HG03066 (cell line): ENCODE measurements around the gene CD72.
A peak's percentile ranks its signal among the peaks of the same experiment; 100 is the strongest.
"Not testable (repeated sequence)": the region's sequence is repeated elsewhere in the genome, so short reads cannot be mapped to it uniquely, and the experiment has no call there.

ENCODE experiments used
- ATAC-seq: cut with Tn5 transposase; IDR thresholded peaks from one replicate; pipeline ENCODE4 v1.9.1; 2021; ENCODE audit warnings: low read depth; ENCODE audit not compliant: unreplicated experiment

Gene CD72

GRCh38 chr9:35618854-35619799, 914 bp upstream of the CD72 start:
- ATAC-seq = peak; percentile 41

- no peak for ATAC-seq
Observed at GRCh38 chr9:35617548-35617947, 665 bp downstream of the CD72 start.

GRCh38 chr9:35616681-35617459, 1.3 kb downstream of the CD72 start:
- ATAC-seq = peak; percentile 44

- no peak for ATAC-seq
Observed at GRCh38 chr9:35615981-35616680, 2.1 kb downstream of the CD72 start.

- ATAC-seq = no peak
Observed at GRCh38 chr9:35612843-35613242, 5.4 kb downstream of the CD72 start.

GRCh38 chr9:35612066-35612465, 6.1 kb downstream of the CD72 start:
- ATAC-seq = not testable (repeated sequence)

- ATAC-seq = no peak
Observed at GRCh38 chr9:35611230-35611797, 6.9 kb downstream of the CD72 start.

- ATAC-seq = no peak
Observed at GRCh38 chr9:35609820-35610163, 8.4 kb downstream of the CD72 start.

GRCh38 chr9:35609001-35609819, 9.0 kb downstream of the CD72 start:
- no peak for ATAC-seq

- ATAC-seq = no peak
Observed at GRCh38 chr9:35608221-35608620, 10.0 kb downstream of the CD72 start.

GRCh38 chr9:35606726-35607125, 11.5 kb downstream of the CD72 start:
- ATAC-seq = no peak

GRCh38 chr9:35606138-35606504, 12.1 kb downstream of the CD72 start:
- ATAC-seq = no peak

GRCh38 chr9:35605351-35606137, 12.7 kb downstream of the CD72 start:
- ATAC-seq = peak; percentile 3

GRCh38 chr9:35604578-35605350, 13.4 kb downstream of the CD72 start, which contains the start of gene TESK1:
Gene TESK1 (plus strand): TSS chr9:35605262. CDS start chr9:35605620, 358 bp downstream.
- ATAC-seq = peak; percentile 44

GRCh38 chr9:35603986-35604577, 14.1 kb downstream of the CD72 start:
- ATAC-seq = peak; percentile 85

- ATAC-seq = no peak
Observed at GRCh38 chr9:35603506-35603985, 14.7 kb downstream of the CD72 start.

GRCh38 chr9:35599763-35600604, 18.2 kb downstream of the CD72 start:
- ATAC-seq = no peak
